HG03064 (cell line): ENCODE data around the gene SLC19A1.
A peak's percentile ranks its signal among the peaks of the same experiment; 100 is the strongest.

Experiments
- ATAC-seq: cut with Tn5 transposase; IDR thresholded peaks from one replicate; pipeline ENCODE4 v1.9.1; 2021; ENCODE audit warnings: low read depth; ENCODE audit not compliant: unreplicated experiment

SLC19A1 gene

DNA sequence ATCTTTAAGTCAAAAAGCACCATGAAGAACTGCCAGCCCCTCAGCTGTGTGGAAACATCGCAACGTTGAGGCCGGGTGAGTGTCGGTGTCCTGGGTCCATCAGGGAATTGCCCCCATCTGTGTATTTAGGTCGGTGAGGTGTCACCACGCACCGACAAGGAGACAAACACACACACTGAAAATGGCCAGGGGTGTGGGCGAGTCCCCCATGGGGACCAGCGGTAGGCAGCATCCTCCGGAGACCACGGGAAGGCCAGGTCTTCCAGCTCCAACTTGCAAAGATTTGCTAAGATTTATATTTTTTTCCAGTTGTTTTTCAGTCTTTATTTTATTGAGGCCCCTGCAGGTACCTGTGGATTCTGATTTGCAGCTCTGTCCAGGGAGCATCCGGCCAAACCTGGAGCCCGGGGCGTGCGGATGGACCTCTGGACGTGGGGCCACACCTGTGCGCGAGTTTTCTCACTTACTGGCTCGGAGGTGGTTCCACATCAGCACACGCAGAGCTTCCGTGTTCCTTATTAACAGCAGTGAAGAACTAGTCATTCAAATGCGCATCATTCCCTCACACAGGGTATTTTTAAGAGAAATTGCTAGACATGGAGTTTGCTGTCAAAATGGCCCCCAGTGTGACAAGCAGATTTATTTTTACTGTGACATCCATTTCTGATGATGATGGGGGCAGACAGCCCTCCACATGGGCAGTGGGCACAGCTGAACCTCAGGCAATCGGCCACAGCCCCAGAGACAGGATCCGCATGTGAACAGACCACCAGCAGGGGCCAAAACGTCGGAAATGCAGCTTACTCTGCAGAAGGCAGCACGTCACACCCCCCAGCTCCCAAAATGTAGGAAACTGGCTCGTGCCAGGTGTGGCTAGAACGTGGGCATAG is 17.2 kb upstream of the SLC19A1 start:
- ATAC-seq = no peak

DNA sequence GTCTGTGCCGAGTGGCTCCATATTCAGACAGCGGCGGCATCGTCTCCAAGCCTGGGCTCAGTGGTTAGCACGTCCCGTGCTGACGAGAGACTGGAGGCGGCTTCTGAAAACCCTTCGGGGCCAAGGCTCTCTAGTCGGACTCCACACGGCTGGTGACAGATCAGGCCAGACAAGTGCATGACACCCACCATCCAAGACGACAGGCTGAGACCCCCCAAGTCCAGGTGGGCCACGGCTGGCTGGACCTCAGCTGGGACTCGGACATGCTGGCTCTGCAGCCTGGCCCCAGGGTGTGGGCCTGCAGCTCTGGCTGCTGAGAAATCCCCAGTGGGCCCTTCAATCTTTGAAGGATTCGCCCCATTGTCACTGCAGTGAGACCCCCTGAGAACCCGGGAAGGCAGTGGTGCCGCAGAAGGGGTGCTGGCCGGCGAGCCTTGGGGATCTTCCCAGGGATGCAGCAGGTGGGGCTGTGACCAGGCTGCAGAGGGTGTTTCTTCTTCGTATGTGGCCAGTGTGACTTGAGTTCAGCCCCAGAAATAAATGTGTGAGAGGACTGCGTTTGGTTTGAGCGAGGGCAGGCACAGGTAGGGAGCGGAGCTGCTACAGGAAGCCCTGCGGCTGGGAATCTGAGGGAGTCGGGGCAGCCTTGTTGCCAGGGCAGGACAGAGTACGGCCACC is 15.9 kb upstream of the SLC19A1 start:
- ATAC-seq = no peak

- ATAC-seq = no peak
Measured at GRCh38 chr21:45557616-45558043, 15.4 kb upstream of the SLC19A1 start.

DNA sequence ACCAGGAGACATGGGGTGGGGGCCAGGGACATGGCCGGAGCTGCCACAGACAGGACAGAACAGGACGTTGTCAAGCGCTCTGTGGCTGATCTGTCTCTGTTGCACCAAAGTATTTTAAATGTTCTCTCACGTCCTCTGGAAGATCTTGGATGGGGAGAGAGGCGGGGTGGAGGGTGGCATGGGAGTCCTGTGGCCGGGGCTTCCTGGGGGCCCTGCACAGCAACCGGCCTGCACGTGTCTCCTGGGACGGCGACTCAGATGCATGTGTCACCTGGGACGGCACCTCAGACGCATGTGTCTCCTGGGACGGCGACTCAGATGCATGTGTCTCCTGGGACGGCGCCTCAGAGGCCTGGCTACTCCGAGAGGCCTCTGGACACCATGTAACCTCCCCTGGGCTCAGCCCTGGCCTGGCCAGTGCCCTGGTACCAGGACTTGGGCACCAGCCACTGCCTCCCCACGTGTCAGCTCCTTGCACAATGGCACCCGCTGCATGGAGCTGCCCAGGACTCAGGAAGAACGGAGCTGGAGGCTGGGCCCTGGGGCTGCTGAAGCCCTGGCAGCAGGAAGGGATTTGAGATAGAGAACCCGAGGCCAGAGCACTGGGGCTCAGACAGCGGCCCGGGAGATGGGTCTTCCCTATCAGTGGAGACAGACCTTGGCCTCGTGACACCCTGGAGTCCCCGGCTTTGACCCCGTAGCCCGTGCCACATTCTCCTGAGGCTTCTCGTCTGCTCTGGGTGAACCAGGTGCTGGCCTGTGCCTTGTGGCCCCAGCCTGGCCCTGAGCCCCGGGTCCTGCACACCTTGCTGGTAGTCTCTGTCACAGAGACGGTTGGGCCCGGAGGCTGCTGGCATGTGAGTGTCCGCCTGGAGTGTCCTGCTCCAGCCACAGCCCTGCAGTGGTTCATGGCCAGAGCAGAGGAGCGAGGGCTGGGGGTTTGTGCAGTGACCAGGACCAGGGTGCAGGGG is 14.7 kb upstream of the SLC19A1 start:
- ATAC-seq = no peak

DNA sequence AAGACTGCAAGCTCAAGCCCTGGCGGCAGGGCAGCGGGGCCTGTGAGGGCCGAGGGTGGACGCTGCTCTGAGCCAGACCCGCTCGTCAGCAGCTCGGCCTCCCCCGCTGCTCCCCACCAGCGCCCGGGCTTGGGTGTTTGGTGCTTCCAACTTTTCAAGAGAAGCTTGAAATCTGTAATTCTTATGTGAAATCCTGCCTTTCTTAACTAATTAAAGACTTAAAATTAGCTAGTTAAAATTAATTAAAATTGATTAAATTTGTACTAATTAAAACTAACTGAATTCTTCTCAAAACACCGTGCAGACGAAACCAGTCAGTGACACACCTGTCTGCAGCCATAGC is 14.0 kb upstream of the SLC19A1 start:
- ATAC-seq = no peak

- peak; percentile 47 for ATAC-seq
Measured at GRCh38 chr21:45555557-45556301, 13.5 kb upstream of the SLC19A1 start.

- ATAC-seq = no peak
Measured at GRCh38 chr21:45555251-45555556, 13.0 kb upstream of the SLC19A1 start.

GRCh38 chr21:45554477-45555175 is 12.4 kb upstream of the SLC19A1 start:
- ATAC-seq = no peak

DNA sequence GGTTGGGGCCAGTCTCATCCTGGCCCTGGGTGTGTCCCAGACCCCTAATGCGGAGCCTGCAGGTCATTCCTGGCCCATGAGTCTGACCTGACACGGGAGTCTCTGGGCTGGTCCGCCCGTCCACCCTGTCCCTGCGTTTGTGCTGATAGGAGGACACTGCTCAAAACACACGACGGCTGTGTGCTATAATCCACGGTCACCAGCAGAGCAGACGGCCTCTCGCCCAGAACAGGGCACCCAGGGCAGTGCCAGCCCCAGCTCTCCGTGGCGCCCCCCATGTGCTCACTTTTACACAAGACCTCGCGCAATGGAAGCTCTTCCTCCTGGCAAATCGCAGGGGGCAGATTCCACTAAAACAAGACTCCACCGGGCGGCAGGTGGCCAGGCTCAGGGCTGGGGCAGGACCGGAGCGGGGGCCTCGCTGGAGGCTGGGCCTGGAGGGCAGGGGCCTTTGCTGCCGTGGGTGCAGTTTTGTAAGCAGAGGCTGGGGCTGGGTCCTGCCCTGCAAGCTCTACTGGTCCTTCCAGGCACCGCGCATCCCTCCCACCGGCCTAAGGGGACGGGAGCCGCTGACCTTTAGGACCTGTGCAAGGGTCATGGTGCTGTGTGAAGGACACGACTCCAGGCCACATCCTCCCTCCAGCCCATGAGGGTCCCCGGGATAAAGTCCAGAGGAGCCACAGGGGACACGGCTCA is 10.6 kb upstream of the SLC19A1 start:
- no peak for ATAC-seq

- ATAC-seq = no peak
Measured at GRCh38 chr21:45551783-45552695, 9.8 kb upstream of the SLC19A1 start.

DNA sequence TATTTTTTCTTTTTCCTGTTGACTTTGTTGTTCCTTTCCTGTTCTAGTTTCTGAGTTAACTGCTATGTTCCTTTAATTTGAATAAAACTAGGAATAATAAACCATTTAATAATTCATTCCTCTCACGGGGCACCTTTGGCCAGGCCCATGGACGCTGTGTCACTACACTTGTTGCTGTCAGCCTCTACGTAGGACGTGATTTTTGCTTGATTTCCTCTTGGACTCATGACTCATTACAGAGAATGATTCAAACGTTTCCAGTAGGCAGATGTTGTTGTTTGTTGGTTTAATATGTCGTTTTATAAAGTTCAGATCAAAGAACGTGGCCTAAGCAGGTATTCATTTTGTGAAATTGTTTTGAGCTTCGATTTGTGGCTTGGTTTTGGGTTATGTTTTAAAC is 9.1 kb upstream of the SLC19A1 start:
- ATAC-seq = no peak

- no peak for ATAC-seq
Measured at GRCh38 chr21:45550522-45551210, 8.4 kb upstream of the SLC19A1 start.

GRCh38 chr21:45549626-45550463 is 7.6 kb upstream of the SLC19A1 start:
- no peak for ATAC-seq

DNA sequence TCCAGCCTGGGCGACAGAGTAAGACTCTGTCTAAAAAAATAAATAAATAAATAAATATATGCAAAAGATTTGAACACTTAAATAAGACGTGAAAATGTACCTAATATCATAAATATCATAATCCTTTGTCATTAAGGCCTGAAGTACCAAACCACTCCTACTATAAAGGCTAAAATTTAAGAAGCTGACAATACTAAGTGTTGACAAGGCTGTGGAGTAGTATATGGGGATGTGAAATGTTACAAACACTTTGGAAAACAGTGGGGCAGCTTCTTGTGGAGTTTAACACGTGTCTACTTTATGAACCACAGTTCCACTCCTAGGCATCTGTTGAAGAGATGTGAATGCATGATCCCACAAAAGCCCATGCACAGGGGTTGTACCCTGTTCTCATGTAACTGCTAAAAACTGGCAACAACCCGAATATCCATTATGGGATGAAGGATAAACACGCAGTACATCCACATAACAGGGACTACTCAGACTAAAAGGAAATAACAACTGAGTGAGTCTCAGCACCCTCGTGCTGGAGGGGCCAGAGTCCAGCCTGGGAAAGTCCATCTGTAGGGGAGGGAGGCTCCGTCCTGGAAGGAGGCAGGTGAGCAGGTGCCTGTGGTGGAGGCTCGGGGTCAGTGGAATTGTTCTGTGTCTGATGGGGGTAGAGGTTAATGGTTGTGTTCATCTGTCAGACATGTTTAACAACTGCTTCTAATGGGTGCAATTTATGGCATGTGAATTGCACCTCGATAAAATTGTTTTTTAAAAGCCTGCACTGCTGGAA is 6.7 kb upstream of the SLC19A1 start:
- no peak for ATAC-seq

- ATAC-seq = no peak
Measured at GRCh38 chr21:45547545-45547900, 5.3 kb upstream of the SLC19A1 start.
